ENCODE measurements around the gene LYSMD1. TPM values are rescaled to one million over a fixed set of nuclear protein-coding genes. Genes with fewer than 3 reads are reported as not detected.
A peak's percentile ranks its signal among the peaks of the same experiment; 100 is the strongest.

Gene LYSMD1
- total RNA-seq, 1 experiment from 2014 or later: 6.7 TPM

GRCh38 chr1:151147665-151148064, 18.0 kb downstream of the LYSMD1 start:
- H2BK20ac ChIP-seq (ENCODE audit: low read depth, low read length, poor library complexity, severe bottlenecking): no peak overlapping the region
- H4K8ac ChIP-seq (replicated peaks; ENCODE audit: insufficient read length, low read depth, low read length): no peak overlapping the region
- Mint-ChIP-seq H3K27me3 (ENCODE audit: low read depth) (peaks cover 31% of the 10 kb centered on the region), H3K27ac (no peak overlapping the region), H3K4me3 (peak overlapping the region; percentile 85 to 86; a peak in 3 of 5 replicates), H3K4me1 (peaks cover 34 to 38% of the 10 kb centered on the region in 2 experiments), H3K36me3 (ENCODE audit: insufficient read depth in 1 of 3, low read depth in 3 of 3) (no peaks in the 10 kb centered on the region; a peak in 1 of 7 replicates), H3K9me3 (no peaks in the 10 kb centered on the region)
- H3K4me1 ChIP-seq (ENCODE audit: insufficient read depth, low read length): peaks cover 22% of the 10 kb centered on the region; the same call in 1 of the 2 replicates
- H3K23ac ChIP-seq (ENCODE audit: insufficient read length, low read depth, low read length): no peak overlapping the region
- no peak overlapping the region for H3T11ph ChIP-seq (ENCODE audit: low read length)
- no peak overlapping the region for H2BK5ac ChIP-seq (ENCODE audit: insufficient read length, low read length)
- no peak for DNase-seq
- no peak overlapping the region for H2AK5ac ChIP-seq (ENCODE audit: insufficient read length, low read length)
- WGBS (ENCODE audit: extremely low coverage, insufficient read length, low lambda C conversion rate): no CpG with 5 or more reads among the region's 2 CpGs
- H4K20me1 ChIP-seq (ENCODE audit: control insufficient read depth, insufficient read depth, insufficient read length): peaks cover 4% of the 10 kb centered on the region
- no peak overlapping the region for H3K56ac ChIP-seq (ENCODE audit: insufficient read length, low read depth, low read length)
- no peaks in the 10 kb centered on the region for H3K79me2 ChIP-seq (ENCODE audit: insufficient read depth, low read length)
- H3K27me3 ChIP-seq (ENCODE audit: insufficient read depth, low read length): no peaks in the 10 kb centered on the region; the same call in 1 of the 2 replicates
- no peak overlapping the region for H3K9ac ChIP-seq (ENCODE audit: extremely low read depth, insufficient read length, low read length)
- H3K27ac ChIP-seq (ENCODE audit: insufficient read length, low read depth, low read length): no peak overlapping the region
- H2BK120ac ChIP-seq (ENCODE audit: low read depth, low read length, poor library complexity, severe bottlenecking): no peak overlapping the region
- no peak overlapping the region for H3K4me2 ChIP-seq (ENCODE audit: insufficient read depth, insufficient read length, low read length)
- H3K4ac ChIP-seq (ENCODE audit: low read depth, low read length): no peak overlapping the region
- H3K9me3 ChIP-seq (ENCODE audit: control insufficient read depth, low read depth, low read length): no peaks in the 10 kb centered on the region
- H4K91ac ChIP-seq (ENCODE audit: insufficient read length, low read depth, low read length): no peak overlapping the region
- no peak overlapping the region for H3K14ac ChIP-seq (ENCODE audit: insufficient read depth, low read length)
- H3K23me2 ChIP-seq (ENCODE audit: insufficient read length, low read depth, low read length, poor library complexity, severe bottlenecking): peaks cover 24% of the 10 kb centered on the region
- no peak for TF ChIP-seq CTCF (conservative IDR thresholded peaks at IDR 0.05)
- no peak overlapping the region for H2BK12ac ChIP-seq (ENCODE audit: insufficient read length, low read depth, low read length)
- no peak overlapping the region for H2BK15ac ChIP-seq (ENCODE audit: low read depth, low read length)
- no peak overlapping the region for H2AFZ ChIP-seq (ENCODE audit: low read length)
- H3K18ac ChIP-seq (ENCODE audit: insufficient read length, low read depth, low read length): no peak overlapping the region
- no peak overlapping the region for H4K5ac ChIP-seq (ENCODE audit: insufficient read length, low read depth, low read length)
- H3K79me1 ChIP-seq (ENCODE audit: insufficient read depth, low read depth, low read length, poor library complexity, severe bottlenecking): no peaks in the 10 kb centered on the region

Measured in H9 (cell line).